HepG2 (cell line): ENCODE results near the gene MTHFD1L. TPM values are rescaled to one million over a fixed set of nuclear protein-coding genes. Genes with fewer than 3 reads are reported as not detected.

Source experiments
- ATAC-seq: fragments of 200-7000 bp; cut with Tn5 transposase; 3 replicates; pipeline ENCODE4 v1.9.1; 2020; ENCODE audit warnings: mild to moderate bottlenecking, moderate library complexity
- BruUV-seq: library from RNA; stranded (reverse); fragments of 400-500 nt; replicated peaks from 2 replicates; lab custom pipeline; 2021; lab: Mats Ljungman, UMichigan
- CTCF ChIA-PET: fragments of 300-600 bp; formaldehyde crosslinking; extraction: SDS; loops from one replicate; lab custom pipeline; 2021; ENCODE audit warnings: low total read pairs, inconsistent platforms, low intra/inter-chr PET ratio; lab: Yijun Ruan, JAX
- POLR2A ChIA-PET: fragments of 350-600 bp; sonication (Branson Sonifier 250); formaldehyde crosslinking; loops from one replicate; lab custom pipeline; 2020; ENCODE audit warnings: antibody characterized with exemption, inconsistent platforms; lab: Yijun Ruan, JAX
- DNase-seq: peaks from one replicate; pipeline ENCODE4 v3.0.0-alpha.2; 2015; ENCODE audit warnings: low spot score
- FAIRE-seq: peaks from 3 replicates; lab custom pipeline; 2011; peaks lifted over from hg19 to GRCh38; lab: Jason Lieb, UNC
- H2AFZ ChIP-seq: one replicate; pipeline ENCODE4 v1.6.1; 2011; ENCODE audit warnings: low read length, inconsistent platforms
- H3K27ac ChIP-seq: fragments of 300-600 bp; 3 replicates; pipeline ENCODE4 v1.8.0; 2011; ENCODE audit warnings: mixed run types, mild to moderate bottlenecking, mixed read lengths, low read length, inconsistent platforms; ENCODE audit not compliant: insufficient read depth; ENCODE audit errors: extremely low read length
- H3K27me3 ChIP-seq, 2 experiments: fragments of 200-600 bp in 1 of 2; 2 replicates in 1 of 2; 3 replicates in 1 of 2; pipeline versions ENCODE4 v1.6.0 to v1.8.0; 2011; ENCODE audit warnings: low read length in 2 of 2, mild to moderate bottlenecking in 2 of 2, moderate library complexity in 2 of 2, inconsistent platforms in 1 of 2; ENCODE audit not compliant: insufficient read depth in 2 of 2, control insufficient read depth in 1 of 2
- H3K36me3 ChIP-seq, 2 experiments: fragments of 200-600 bp in 1 of 2; replicated peaks in 1 of 2; 2 replicates in 1 of 2; 3 replicates in 1 of 2; pipeline versions ENCODE4 v1.5.1 to v1.8.0; 2011; ENCODE audit warnings: low read length in 2 of 2, inconsistent platforms in 1 of 2; ENCODE audit not compliant: insufficient read depth in 2 of 2, control insufficient read depth in 1 of 2
- H3K4me1 ChIP-seq: 2 replicates; pipeline ENCODE4 v1.5.1; 2012; ENCODE audit warnings: low read length, inconsistent platforms; ENCODE audit not compliant: insufficient read depth
- H3K4me2 ChIP-seq: 2 replicates; pipeline ENCODE4 v1.6.0; 2011; ENCODE audit warnings: low read depth, low read length, inconsistent platforms
- H3K4me3 ChIP-seq, 3 experiments: fragments of 200-600 bp in 1 of 3; sonication (generic), shearing (Covaris generic) in 1 of 3; replicated peaks in 1 of 3; 2 replicates each; pipeline ENCODE4 v1.5.1; 2011 to 2016; ENCODE audit warnings: low read length in 3 of 3, inconsistent platforms in 2 of 3, low read depth in 2 of 3, mild to moderate bottlenecking in 2 of 3, control low read depth in 1 of 3, mixed read lengths in 1 of 3; ENCODE audit not compliant: insufficient read depth in 1 of 3
- H3K79me2 ChIP-seq: one replicate; pipeline ENCODE4 v1.6.1; 2011; ENCODE audit warnings: low read length, inconsistent platforms; ENCODE audit not compliant: insufficient read depth
- H3K9ac ChIP-seq: 2 replicates; pipeline ENCODE4 v1.6.0; 2011; ENCODE audit warnings: mild to moderate bottlenecking, low read depth, low read length, inconsistent platforms; ENCODE audit not compliant: insufficient read depth
- H3K9me3 ChIP-seq: 2 replicates; pipeline ENCODE4 v1.5.1; 2012; ENCODE audit warnings: mild to moderate bottlenecking, low read length
- H4K20me1 ChIP-seq: 2 replicates; pipeline ENCODE4 v1.6.0; 2011; ENCODE audit warnings: inconsistent platforms, mild to moderate bottlenecking, low read length, moderate library complexity; ENCODE audit not compliant: insufficient read depth
- ASH2L ChIP-seq: fragments of 300-600, 200-600 bp; sonication (generic); IDR thresholded peaks from 2 replicates; pipeline ENCODE4 v1.7.0; 2017; ENCODE audit warnings: low read depth, mild to moderate bottlenecking, moderate library complexity, mixed read lengths, low read length; ENCODE audit not compliant: insufficient read length
- DNMT3B ChIP-seq: conservative IDR thresholded peaks from 2 replicates; pipeline ENCODE4 v1.6.1; 2016; ENCODE audit warnings: missing biosample characterization, control low read depth
- EED ChIP-seq: sonication (generic); formaldehyde crosslinking; IDR thresholded peaks from 2 replicates; pipeline ENCODE4 v1.5.0; 2020; ENCODE audit warnings: mild to moderate bottlenecking, missing genetic modification reagents
- ETV6 ChIP-seq: sonication (generic); formaldehyde crosslinking; conservative IDR thresholded peaks from 2 replicates; pipeline ENCODE4 v1.4.0; 2020; ENCODE audit warnings: missing genetic modification reagents
- HMG20A ChIP-seq: IDR thresholded peaks from 2 replicates; pipeline ENCODE4 v1.6.1; 2016; ENCODE audit warnings: borderline replicate concordance
- HNF4A ChIP-seq: sonication (generic); formaldehyde crosslinking; IDR thresholded peaks from 2 replicates; pipeline ENCODE4 v1.4.0; 2020; ENCODE audit warnings: missing genetic modification reagents
- HOXA3 ChIP-seq: sonication (generic); formaldehyde crosslinking; IDR thresholded peaks from 2 replicates; pipeline ENCODE4 v1.5.0; 2020; ENCODE audit warnings: missing genetic modification reagents
- KLF12 ChIP-seq: sonication (generic); formaldehyde crosslinking; IDR thresholded peaks from 2 replicates; pipeline ENCODE4 v1.4.0; 2020; ENCODE audit warnings: missing genetic modification reagents, borderline replicate concordance
- NFIC ChIP-seq: IDR thresholded peaks from 2 replicates; pipeline ENCODE4 v1.6.1; 2012; ENCODE audit warnings: mild to moderate bottlenecking, low read length, inconsistent platforms
- NFKBIZ ChIP-seq: IDR thresholded peaks from 2 replicates; pipeline ENCODE4 v1.6.1; 2018; ENCODE audit warnings: missing genetic modification reagents, missing compliant biosample characterization
- SALL1 ChIP-seq: sonication (generic); formaldehyde crosslinking; IDR thresholded peaks from 2 replicates; pipeline ENCODE4 v1.8.0; 2022; ENCODE audit warnings: mild to moderate bottlenecking, missing genetic modification reagents
- SOX5 ChIP-seq: IDR thresholded peaks from 2 replicates; pipeline ENCODE4 v1.6.1; 2016; ENCODE audit warnings: borderline replicate concordance
- SP5 ChIP-seq: IDR thresholded peaks from 2 replicates; pipeline ENCODE4 v1.6.1; 2016; ENCODE audit warnings: low read depth, borderline replicate concordance
- ZBTB42 ChIP-seq: sonication (generic); formaldehyde crosslinking; IDR thresholded peaks from 2 replicates; pipeline ENCODE4 v1.5.0; 2020; ENCODE audit warnings: mild to moderate bottlenecking, missing genetic modification reagents
- ZNF292 ChIP-seq: sonication (generic); formaldehyde crosslinking; IDR thresholded peaks from 2 replicates; pipeline ENCODE4 v1.8.1; 2022; ENCODE audit warnings: mild to moderate bottlenecking, low read depth, missing genetic modification reagents, borderline replicate concordance
- ZNF441 ChIP-seq: sonication (generic); formaldehyde crosslinking; IDR thresholded peaks from 2 replicates; pipeline ENCODE4 v1.7.0; 2021; ENCODE audit warnings: missing genetic modification reagents, borderline replicate concordance
- ZNF598 ChIP-seq: sonication (generic); formaldehyde crosslinking; IDR thresholded peaks from 2 replicates; pipeline ENCODE4 v1.5.1; 2020; ENCODE audit warnings: mild to moderate bottlenecking, missing genetic modification reagents, borderline replicate concordance
- ZNF891 ChIP-seq: sonication (generic); formaldehyde crosslinking; IDR thresholded peaks from 2 replicates; pipeline ENCODE4 v1.5.0; 2020; ENCODE audit warnings: mild to moderate bottlenecking, missing genetic modification reagents
- WGBS: methylation state at CpG from one replicate; pipeline ENCODE4 v1.1.6; 2017; ENCODE audit warnings: low lambda C conversion rate; 5-methylcytosine and 5-hydroxymethylcytosine counted together
- in situ Hi-C: cut with HindIII; loops from 2 replicates; pipeline ENCODE4 v1.10.0; 2017; ENCODE audit warnings: low pct_unique_long_range_greater_than_20kb; ENCODE audit not compliant: extremely low pct_ligation_motif_present
- intact Hi-C: fragments of 100-400 bp; cut with micrococcal nuclease; formaldehyde crosslinking; loops from one replicate; pipeline ENCODE4 v1.10.0; 2022; ENCODE audit not compliant: unreplicated experiment
- polyA plus RNA-seq, 8 experiments: library from polyadenylated mRNA; depleted of rRNA in 3 of 8; stranded (reverse) in 7 of 8; unstranded in 1 of 8; fragments of >200 nt; fragmentation: Illumina TruSeq in 4 of 8; extraction: Trizol in 4 of 8; gene quantifications; 2 replicates each; pipeline versions ENCODE4 v1.2.1 to v1.2.3, GENCODE V29; 2011 to 2016; ENCODE audit warnings: low read depth in 4 of 8, missing spikeins in 1 of 8, mixed read lengths in 1 of 8; ENCODE audit not compliant: insufficient read depth in 1 of 8
- total RNA-seq, 5 experiments: library from RNA; depleted of rRNA; stranded (reverse); fragments of >200 nt; fragmentation: Illumina TruSeq; extraction: Trizol; gene quantifications; 2 replicates each; pipeline ENCODE4 v1.2.3, GENCODE V29; 2016; ENCODE audit warnings: low read depth in 1 of 5
- TF ChIP-seq, protein P1 (sequence below): sonication (generic); formaldehyde crosslinking; IDR thresholded peaks from 2 replicates; pipeline ENCODE4 v1.8.0; 2022; ENCODE audit warnings: missing genetic modification reagents, mild to moderate bottlenecking, borderline replicate concordance
- TF ChIP-seq, protein P2 (sequence below): IDR thresholded peaks from 2 replicates; pipeline ENCODE4 v1.6.1; 2016; ENCODE audit warnings: control low read depth
- TF ChIP-seq, protein P3 (sequence below): sonication (generic); formaldehyde crosslinking; IDR thresholded peaks from 2 replicates; pipeline ENCODE4 v1.4.0; 2020; ENCODE audit warnings: mild to moderate bottlenecking, low read depth, missing genetic modification reagents

MTHFD1L gene
- total and polyA plus RNA-seq, 2 of the 13 experiments (the other 11 are each of a cell fraction or from before 2014, with no cell fraction given), result 24.0 to 39.6 TPM

DNA sequence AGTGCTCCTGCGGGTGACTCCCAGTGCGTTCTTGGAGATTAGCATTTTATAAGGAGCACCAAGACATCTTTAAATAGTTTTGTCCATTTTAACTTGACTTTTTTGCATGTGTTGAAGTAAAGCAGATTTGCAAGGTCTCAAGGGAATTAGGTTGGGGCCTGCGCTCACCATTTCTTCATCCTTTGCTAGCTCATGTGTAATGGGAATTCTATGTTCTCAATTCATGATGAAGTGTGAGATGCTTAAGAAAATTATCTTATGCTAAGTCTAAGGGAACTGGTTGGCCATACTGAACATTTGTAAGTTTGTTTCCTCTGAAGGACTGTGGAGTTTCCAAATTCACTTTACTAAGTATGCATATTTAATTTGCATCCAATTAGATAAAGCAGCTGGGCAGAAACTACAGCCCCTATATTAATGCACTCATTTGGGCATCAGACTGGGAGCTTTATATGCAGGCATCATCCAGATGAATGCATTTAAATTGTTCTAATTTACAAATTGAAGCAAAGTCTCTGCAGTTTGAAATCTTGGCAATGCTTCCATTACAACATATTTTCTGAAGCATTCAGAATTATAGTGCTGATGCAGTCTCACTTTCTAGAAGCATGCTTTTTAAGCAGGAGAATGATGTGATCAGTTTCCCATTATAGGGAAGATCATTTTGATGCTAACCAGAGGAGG, 266.0 kb downstream of the MTHFD1L start (continued):
- TF ChIP-seq, protein P1, sequence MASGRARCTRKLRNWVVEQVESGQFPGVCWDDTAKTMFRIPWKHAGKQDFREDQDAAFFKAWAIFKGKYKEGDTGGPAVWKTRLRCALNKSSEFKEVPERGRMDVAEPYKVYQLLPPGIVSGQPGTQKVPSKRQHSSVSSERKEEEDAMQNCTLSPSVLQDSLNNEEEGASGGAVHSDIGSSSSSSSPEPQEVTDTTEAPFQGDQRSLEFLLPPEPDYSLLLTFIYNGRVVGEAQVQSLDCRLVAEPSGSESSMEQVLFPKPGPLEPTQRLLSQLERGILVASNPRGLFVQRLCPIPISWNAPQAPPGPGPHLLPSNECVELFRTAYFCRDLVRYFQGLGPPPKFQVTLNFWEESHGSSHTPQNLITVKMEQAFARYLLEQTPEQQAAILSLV, result no peak
- no peak for TF ChIP-seq SP5 (CRISPR knock-in tag)

DNA sequence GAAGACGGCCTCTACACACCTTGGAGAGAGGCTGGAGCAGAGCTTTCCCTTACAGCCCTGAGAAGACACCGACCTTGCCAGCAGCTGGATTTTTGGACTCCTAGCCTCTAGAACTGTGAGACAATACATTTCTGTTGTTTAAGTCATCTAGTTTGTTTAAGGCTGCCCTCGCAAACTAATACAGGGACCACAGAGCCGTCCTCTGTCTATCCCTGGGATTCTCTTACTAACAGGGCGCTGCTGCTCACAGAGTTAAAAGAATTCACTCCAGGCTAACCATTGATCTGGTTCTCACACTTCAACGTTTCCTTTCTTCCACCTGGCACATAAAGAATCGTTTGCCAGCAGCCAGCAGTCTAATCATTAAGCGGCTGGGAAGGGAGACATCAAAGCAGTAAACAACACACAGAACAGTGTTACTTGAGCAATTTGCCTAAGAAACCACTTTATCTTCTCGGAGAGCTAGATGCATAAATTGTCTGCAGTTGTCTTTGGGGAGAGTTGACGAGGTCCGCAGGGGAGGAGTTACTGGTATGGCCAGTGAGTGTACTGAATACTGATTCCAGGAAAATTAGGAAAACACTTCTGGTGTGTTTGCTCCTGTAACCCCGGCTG, 270.7 kb downstream of the MTHFD1L start:
- Histone ChIP-seq H3K4me3 (peak overlapping the region; percentile 41 to 59 (median 49); a peak in 5 of 6 replicates), H3K27me3 (no peaks in the 10 kb centered on the region), H3K4me1 (peaks cover 25% of the 10 kb centered on the region), H4K20me1 (no peaks in the 10 kb centered on the region), H3K4me2 (peak overlapping the region; percentile 86), H3K9me3 (0 out of 2 replicates have a peak, but pooled peaks cover 4% of the 10 kb centered on the region), H2AFZ (peak overlapping the region; percentile 95), H3K79me2 (no peaks in the 10 kb centered on the region), H3K36me3 (no peaks in the 10 kb centered on the region), H3K9ac (peak overlapping the region; percentile 60), H3K27ac (peak overlapping the region; percentile 30)
- BruUV-seq, result no TSS peak
- FAIRE-seq (peak; percentile 64), ATAC-seq (peak; percentile 94), DNase-seq (peak; percentile 77)
- 10% methylated on average over 12 of the region's 12 CpGs for WGBS
- intact Hi-C loops (loop anchor here (5.0 kb wide), 1 partner anchor 71 kb away; no protein-coding TSS in a partner anchor), in situ Hi-C loops (no loop called here)
- POLR2A ChIA-PET, result interaction anchor here (0.6 to 1.4 kb wide), 4 partner anchors 17 to 95 kb away, joined by 3 to 4 read pairs (median 4); no protein-coding TSS in a partner anchor
- CTCF ChIA-PET, result no interaction called here
- no peak for TF ChIP-seq EED
- TF ChIP-seq ZBTB42 (CRISPR knock-in tag), result no peak
- TF ChIP-seq KLF12, result no peak
- TF ChIP-seq SALL1 (CRISPR knock-in tag), result no peak
- peak; percentile 79 for TF ChIP-seq SOX5
- no peak for TF ChIP-seq ZNF891 (CRISPR knock-in tag)
- TF ChIP-seq ASH2L, result peak; percentile 52
- TF ChIP-seq DNMT3B (CRISPR knock-in tag), result no peak
- TF ChIP-seq HMG20A (CRISPR knock-in tag), result no peak
- no peak; the same call in 1 of the 2 replicates for TF ChIP-seq HOXA3
- TF ChIP-seq ZNF292 (CRISPR knock-in tag), result peak; percentile 65
- TF ChIP-seq HNF4A (CRISPR knock-in tag), result peak; percentile 12; the same call in 1 of the 2 replicates
- no peak for TF ChIP-seq ETV6
- TF ChIP-seq, protein P2, sequence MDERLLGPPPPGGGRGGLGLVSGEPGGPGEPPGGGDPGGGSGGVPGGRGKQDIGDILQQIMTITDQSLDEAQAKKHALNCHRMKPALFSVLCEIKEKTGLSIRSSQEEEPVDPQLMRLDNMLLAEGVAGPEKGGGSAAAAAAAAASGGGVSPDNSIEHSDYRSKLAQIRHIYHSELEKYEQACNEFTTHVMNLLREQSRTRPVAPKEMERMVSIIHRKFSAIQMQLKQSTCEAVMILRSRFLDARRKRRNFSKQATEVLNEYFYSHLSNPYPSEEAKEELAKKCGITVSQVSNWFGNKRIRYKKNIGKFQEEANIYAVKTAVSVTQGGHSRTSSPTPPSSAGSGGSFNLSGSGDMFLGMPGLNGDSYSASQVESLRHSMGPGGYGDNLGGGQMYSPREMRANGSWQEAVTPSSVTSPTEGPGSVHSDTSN, result no peak
- no peak for TF ChIP-seq NFKBIZ (CRISPR knock-in tag)
- 0 out of 2 replicates have a peak, but pooled peaks have one; percentile 30 for TF ChIP-seq ZNF598 (CRISPR knock-in tag)
- TF ChIP-seq, protein P3, sequence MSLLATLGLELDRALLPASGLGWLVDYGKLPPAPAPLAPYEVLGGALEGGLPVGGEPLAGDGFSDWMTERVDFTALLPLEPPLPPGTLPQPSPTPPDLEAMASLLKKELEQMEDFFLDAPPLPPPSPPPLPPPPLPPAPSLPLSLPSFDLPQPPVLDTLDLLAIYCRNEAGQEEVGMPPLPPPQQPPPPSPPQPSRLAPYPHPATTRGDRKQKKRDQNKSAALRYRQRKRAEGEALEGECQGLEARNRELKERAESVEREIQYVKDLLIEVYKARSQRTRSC, result no peak
- TF ChIP-seq ZNF441 (CRISPR knock-in tag), result no peak
- TF ChIP-seq NFIC, result 0 out of 2 replicates have a peak, but pooled peaks have one; percentile 31
